Prostate gland (tissue), 2 donors: Measurements from ENCODE around the gene MAP2K3. TPM values are rescaled to one million over a fixed set of nuclear protein-coding genes. Genes with fewer than 3 reads are reported as not detected.

Experiments used
- DNase-seq: peaks from one replicate; pipeline ENCODE4 v3.0.0-alpha.2; 2019; ENCODE audit warnings: low spot score
- H3K27ac ChIP-seq, 2 donors: fragments of 200-600 bp; sonication (generic); 2 replicates each; pipeline ENCODE4 v1.5.1; 2017 to 2019
- H3K27me3 ChIP-seq: fragments of 200-600 bp; sonication (generic); replicated peaks from 2 replicates; pipeline ENCODE4 v1.5.1; 2019; ENCODE audit not compliant: insufficient read depth
- H3K36me3 ChIP-seq, 2 donors: fragments of 200-600 bp; sonication (generic); 1 replicate in 1 of 2; 2 replicates in 1 of 2; pipeline versions ENCODE4 v1.5.1 to v1.8.1; 2017 to 2019
- H3K4me1 ChIP-seq: fragments of 200-600 bp; sonication (generic); replicated peaks from 2 replicates; pipeline ENCODE4 v1.5.1; 2019
- H3K4me3 ChIP-seq, 2 donors: fragments of 200-600 bp; sonication (generic); 2 replicates each; pipeline ENCODE4 v1.5.1; 2017 to 2019
- H3K9me3 ChIP-seq: fragments of 200-600 bp; sonication (generic); 2 replicates; pipeline ENCODE4 v1.5.1; 2017
- CTCF ChIP-seq, 4 experiments: fragments of 200-600 bp in 2 of 4; fragments of 450-650 bp in 2 of 4; sonication (generic) in 2 of 4; IDR thresholded peaks; 1 replicate in 3 of 4; 2 replicates in 1 of 4; pipeline ENCODE4 v1.5.1; 2016 to 2019; ENCODE audit warnings: antibody characterized with exemption in 4 of 4, mild to moderate bottlenecking in 2 of 4, moderate library complexity in 2 of 4
- POLR2A ChIP-seq: fragments of 450-650 bp; IDR thresholded peaks from one replicate; pipeline ENCODE4 v1.6.1; 2016; ENCODE audit warnings: antibody characterized with exemption, mild to moderate bottlenecking
- POLR2AphosphoS5 ChIP-seq: sonication (generic); formaldehyde crosslinking; IDR thresholded peaks from one replicate; pipeline ENCODE4 v1.6.1; 2017; ENCODE audit warnings: antibody characterized with exemption
- WGBS: methylation state at CpG from one replicate; pipeline ENCODE4 v1.1.5; 2018; 5-methylcytosine and 5-hydroxymethylcytosine counted together
- intact Hi-C: fragments of 100-400 bp; cut with DNase I; formaldehyde crosslinking; loops from one replicate; pipeline ENCODE4 v1.14.2; 2022
- total RNA-seq, 2 donors: library from RNA; depleted of rRNA; stranded (reverse); fragments of >200 nt; gene quantifications; one replicate each; pipeline ENCODE4 v1.1.0, GENCODE V29; 2016

MAP2K3 gene
- total RNA-seq, 2 donors from 2014 or later: 24.0 to 25.9 TPM

GRCh38 chr17:21262259-21262993, 22.1 kb upstream of the MAP2K3 start:
- no peaks in the 10 kb centered on the region for H3K36me3 ChIP-seq
- 71% methylated on average over 12 of the region's 12 CpGs for WGBS
- H3K4me3 ChIP-seq: no peak overlapping the region
- no peak for DNase-seq
- intact Hi-C loops: no loop called here
- TF ChIP-seq POLR2AphosphoS5: no peak
- no peak for TF ChIP-seq POLR2A
- no peak for TF ChIP-seq CTCF (IDR thresholded peaks at IDR 0.05)
- no peaks in the 10 kb centered on the region for H3K4me1 ChIP-seq
- H3K27me3 ChIP-seq: no peaks in the 10 kb centered on the region
- no peaks in the 10 kb centered on the region for H3K9me3 ChIP-seq
- no peak overlapping the region for H3K27ac ChIP-seq

GRCh38 chr17:21263376-21263775, 21.1 kb upstream of the MAP2K3 start:
- no peaks in the 10 kb centered on the region for H3K4me1 ChIP-seq
- H3K36me3 ChIP-seq: no peaks in the 10 kb centered on the region
- H3K27me3 ChIP-seq: no peaks in the 10 kb centered on the region
- H3K9me3 ChIP-seq: no peaks in the 10 kb centered on the region
- DNase-seq: no peak
- TF ChIP-seq POLR2A (no peak), POLR2AphosphoS5 (no peak), CTCF (IDR thresholded peaks at IDR 0.05) (no peak)
- H3K4me3 ChIP-seq: no peak overlapping the region
- intact Hi-C loops: no loop called here
- H3K27ac ChIP-seq: no peak overlapping the region
- 59% methylated on average over 6 of the region's 6 CpGs for WGBS

GRCh38 chr17:21268596-21269188, 15.8 kb upstream of the MAP2K3 start:
- no peaks in the 10 kb centered on the region for H3K4me1 ChIP-seq
- DNase-seq: no peak
- whole genome bisulfite sequencing: 54% methylated on average over 7 of the region's 7 CpGs

GRCh38 chr17:21269394-21269793, 15.1 kb upstream of the MAP2K3 start:
- H3K9me3 ChIP-seq: no peaks in the 10 kb centered on the region
- H3K36me3 ChIP-seq: no peaks in the 10 kb centered on the region
- 55% methylated on average over 8 of the region's 8 CpGs for WGBS
- no peak for TF ChIP-seq CTCF (IDR thresholded peaks at IDR 0.05)
- no peak for TF ChIP-seq POLR2AphosphoS5
- no peak for TF ChIP-seq POLR2A
- no peak overlapping the region for H3K4me3 ChIP-seq
- DNase-seq: no peak
- intact Hi-C loops: no loop called here
- no peak overlapping the region for H3K27ac ChIP-seq
- no peaks in the 10 kb centered on the region for H3K4me1 ChIP-seq
- H3K27me3 ChIP-seq: no peaks in the 10 kb centered on the region

More at GRCh38 chr17:21268596-21269188, 15.8 kb upstream of the MAP2K3 start:
- intact Hi-C loops: no loop called here
- Histone ChIP-seq H3K9me3 (no peaks in the 10 kb centered on the region), H3K36me3 (no peaks in the 10 kb centered on the region), H3K4me3 (no peak overlapping the region), H3K27ac (no peak overlapping the region), H3K27me3 (no peaks in the 10 kb centered on the region)
- TF ChIP-seq CTCF (IDR thresholded peaks at IDR 0.05) (no peak), POLR2A (no peak), POLR2AphosphoS5 (no peak)
